SKM-1 treated with dmso at 0.1 percent for 144 hours (cell line): Measurements from ENCODE around the gene TMEM135.

Experiments used
- DNase-seq: peaks from one replicate; lab custom pipeline; 2025; ENCODE audit not compliant: unreplicated experiment; lab: John Stamatoyannopoulos, UW

The TMEM135 gene

DNA sequence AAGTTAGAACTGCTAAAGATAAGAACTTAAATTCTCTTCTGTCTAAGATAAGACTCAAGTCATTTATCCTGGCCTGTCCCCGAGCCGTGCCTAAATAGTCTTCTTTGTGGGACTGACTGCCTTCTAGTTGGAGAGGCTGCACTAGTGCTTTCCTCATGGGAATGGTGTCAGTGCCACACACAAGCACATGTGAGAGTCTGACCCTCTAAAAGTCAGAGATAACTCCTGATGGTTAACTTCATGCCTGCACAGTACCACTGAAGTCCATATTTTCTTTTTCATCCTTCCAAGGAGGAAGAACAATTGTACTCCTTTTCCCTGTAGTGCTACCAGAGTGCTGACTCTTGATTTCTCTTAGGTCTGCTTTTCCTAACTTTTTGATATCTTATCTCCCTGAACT lies 309.7 kb downstream of the TMEM135 start:
- DNase-seq: no peak

- no peak for DNase-seq
Measured at GRCh38 chr11:87347854-87348253, 310.1 kb downstream of the TMEM135 start.

- peak; percentile 97 for DNase-seq
Measured at GRCh38 chr11:87351676-87352075, 313.9 kb downstream of the TMEM135 start.

DNA sequence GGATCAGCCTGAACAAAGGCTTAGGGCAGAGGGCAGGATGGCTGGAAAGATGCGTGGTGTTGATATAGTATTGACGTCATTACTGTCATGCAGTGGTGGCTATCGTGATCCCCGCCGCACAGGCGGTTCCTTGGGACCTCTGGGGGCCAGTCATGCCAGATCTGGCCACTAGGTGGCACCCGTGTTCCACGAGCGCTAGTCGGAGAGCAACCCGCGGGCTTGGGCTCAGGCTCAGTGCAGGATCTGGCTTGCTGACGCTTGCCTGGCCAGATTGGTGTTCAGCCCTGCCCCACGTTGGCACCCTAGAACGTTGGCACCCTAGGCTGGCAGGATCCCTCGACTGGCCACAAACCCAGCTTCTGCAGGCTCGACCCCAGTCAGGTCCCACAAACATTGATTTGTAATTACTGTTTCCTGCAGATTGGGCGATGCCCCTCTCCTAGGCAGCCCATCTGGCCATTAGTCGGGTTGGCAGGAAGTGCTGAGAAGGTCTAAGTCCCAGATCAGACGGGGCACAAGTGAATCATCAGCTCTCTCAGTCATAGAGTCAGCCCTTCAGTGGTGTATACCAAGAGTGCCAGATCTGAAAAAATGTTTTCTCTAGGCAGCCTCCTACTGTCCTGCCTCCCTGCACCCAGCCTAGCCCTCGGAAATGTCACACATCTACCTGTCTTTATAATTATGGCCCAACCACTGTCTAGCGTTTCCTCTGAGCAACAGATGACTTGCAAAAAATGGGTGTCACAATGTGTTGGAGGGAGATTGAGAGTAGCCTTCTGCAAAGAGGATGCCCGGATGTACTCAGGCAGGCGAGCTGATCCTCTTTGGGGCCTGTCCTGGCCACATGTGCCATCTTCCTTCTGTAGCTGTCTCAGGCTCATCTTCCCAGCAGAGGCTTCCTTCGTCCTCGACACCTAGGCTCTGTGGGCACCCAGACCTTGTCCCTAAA lies 315.3 kb downstream of the TMEM135 start:
- DNase-seq: peak; percentile 64

DNA sequence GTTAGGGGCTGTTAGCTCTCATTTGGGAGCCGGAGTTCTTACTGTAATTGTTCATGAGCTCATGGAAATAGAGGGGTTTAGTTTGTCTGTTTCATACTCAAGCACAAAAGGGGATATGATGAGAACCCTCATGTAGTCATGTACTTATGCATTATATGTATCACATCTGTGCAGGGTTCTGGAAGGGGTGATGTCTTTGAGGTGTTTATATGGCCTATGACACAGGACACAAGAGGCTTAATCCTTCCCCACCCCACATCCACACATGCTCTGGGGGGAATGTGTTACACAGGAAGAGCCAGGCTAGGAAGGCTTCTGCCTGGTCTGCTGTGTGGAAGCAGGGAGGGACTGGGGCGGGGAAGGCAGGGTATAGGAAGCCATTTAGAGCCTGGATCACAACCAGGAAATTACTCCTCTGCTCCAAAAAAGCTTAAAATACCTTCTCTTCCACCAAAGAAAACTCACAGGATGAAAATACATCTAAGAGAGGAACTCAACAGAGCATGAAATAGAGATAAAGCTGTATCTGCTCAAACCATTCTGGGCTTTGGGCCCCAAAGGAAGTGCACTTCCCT lies 316.1 kb downstream of the TMEM135 start:
- DNase-seq: no peak

GRCh38 chr11:87355596-87355995 lies 317.9 kb downstream of the TMEM135 start:
- DNase-seq: no peak

DNA sequence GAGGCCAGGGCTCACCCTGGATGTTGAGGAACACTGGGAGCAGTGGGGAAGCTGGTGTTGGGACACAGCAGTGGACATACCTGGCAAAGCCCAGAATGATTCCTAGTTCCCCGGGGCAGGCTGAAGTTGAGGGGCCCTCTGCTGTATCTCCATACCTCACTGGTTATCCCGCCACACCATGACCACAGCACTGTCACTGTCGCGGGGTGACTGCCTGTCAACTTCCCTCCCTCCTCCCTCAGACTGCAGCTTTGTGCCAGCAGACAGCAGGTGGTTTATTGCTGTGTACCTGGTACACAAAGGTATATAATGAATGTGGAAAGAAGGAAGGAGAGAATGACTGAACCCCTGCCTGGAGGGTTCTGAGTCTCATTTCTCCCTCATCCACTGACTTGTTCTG lies 318.7 kb downstream of the TMEM135 start:
- DNase-seq: no peak

- DNase-seq: no peak
Measured at GRCh38 chr11:87358461-87358860, 320.7 kb downstream of the TMEM135 start.

- no peak for DNase-seq
Measured at GRCh38 chr11:87359401-87359800, 321.7 kb downstream of the TMEM135 start.

DNA sequence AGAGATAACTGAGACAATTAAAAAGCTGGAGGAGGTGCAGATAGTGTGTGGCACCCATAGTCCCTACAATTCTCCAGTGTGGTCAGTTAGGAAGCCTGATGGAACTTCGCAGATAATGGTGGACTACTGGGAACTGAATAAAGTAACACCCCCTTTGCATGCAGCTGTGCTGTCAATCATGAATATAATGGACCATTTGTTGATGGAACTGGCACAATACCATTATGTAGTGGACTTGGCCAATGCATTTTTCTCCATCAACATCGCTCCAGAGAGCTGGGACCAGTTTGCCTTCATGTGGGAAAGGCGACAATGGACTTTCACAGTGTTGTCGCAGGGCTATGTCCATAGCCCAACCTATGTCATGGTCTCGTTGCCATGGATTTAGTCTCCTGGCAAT lies 324.2 kb downstream of the TMEM135 start:
- DNase-seq: no peak

DNA sequence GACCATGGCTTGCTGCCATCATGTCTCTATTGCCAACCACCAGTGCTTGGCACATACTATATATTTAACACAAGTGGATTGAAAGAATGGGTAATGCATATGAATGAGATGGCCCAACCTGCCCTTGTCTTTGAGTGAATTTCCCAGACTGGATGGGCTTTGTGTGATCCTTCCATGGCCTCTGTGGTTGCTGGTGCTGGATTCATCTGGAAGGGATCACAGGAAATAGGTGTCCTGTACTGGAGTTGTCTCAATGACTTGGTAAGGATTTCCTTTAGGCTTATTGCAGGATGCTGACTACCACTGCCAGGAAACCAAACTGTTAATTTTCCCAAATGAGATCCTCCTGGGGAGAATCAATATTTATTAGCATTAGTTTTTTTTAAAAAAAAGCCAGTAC lies 328.6 kb downstream of the TMEM135 start:
- DNase-seq: no peak

GRCh38 chr11:87366763-87367405 lies 329.1 kb downstream of the TMEM135 start:
- DNase-seq: no peak

GRCh38 chr11:87368151-87368550 lies 330.4 kb downstream of the TMEM135 start:
- DNase-seq: no peak

GRCh38 chr11:87368858-87369480 lies 331.2 kb downstream of the TMEM135 start:
- DNase-seq: no peak

DNA sequence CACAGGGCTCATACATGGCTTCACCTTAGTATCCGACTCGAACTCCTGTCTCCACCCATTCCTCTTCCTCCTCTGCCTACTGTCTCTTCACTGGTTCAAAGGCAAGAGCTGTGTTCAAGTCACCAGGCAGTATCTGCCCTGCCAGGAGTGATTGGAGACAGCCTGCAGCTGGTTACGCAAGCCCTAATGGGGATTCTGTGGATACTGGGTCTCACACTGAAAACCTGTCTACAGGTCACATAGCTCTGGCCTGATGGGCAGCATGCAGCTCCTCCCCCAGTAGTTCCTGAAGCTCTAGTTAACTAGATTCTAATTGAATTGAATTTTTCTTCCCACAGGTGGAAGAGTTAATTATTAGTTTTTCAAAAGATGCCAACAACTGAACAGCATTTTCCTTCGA lies 332.2 kb downstream of the TMEM135 start:
- no peak for DNase-seq

DNA sequence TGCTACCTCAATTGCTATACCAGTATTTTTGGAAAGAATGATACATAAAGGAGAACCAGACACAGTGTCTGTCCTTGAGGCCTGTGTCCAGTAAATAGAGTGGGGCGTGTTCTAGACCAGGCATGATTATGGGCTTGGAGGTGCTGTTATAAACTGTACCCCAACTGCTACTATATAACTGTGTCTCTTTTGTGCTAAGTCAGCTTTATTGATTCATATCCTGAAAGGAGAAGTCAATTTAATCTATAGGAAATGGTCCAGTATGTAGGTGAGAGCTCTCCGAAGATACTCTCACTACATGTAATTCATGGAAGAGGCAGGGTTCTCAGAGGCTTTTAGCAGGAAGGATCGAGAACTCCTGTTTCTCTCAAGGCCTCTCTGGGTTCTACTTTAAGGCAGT lies 334.3 kb downstream of the TMEM135 start:
- DNase-seq: no peak
